SK-N-SH (cell line): ENCODE results near the gene CPPED1. TPM values are rescaled to one million over a fixed set of nuclear protein-coding genes. Genes with fewer than 3 reads are reported as not detected.

Experiments
- CTCF ChIA-PET: fragments of 300-600, 350-600 bp; formaldehyde crosslinking; extraction: SDS; loops from one replicate; lab custom pipeline; 2021; lab: Yijun Ruan, JAX
- POLR2A ChIA-PET: fragments of 350-600 bp; sonication (Branson Sonifier 250); formaldehyde crosslinking; extraction: SDS; loops from one replicate; lab custom pipeline; 2020; ENCODE audit warnings: antibody characterized with exemption, inconsistent platforms; lab: Yijun Ruan, JAX
- DNase-seq: peaks from one replicate; pipeline ENCODE4 v3.0.0; 2012
- H2AFZ ChIP-seq: fragments of 200-600 bp; sonication (generic); 2 replicates; pipeline ENCODE4 v1.8.1; 2016; ENCODE audit warnings: antibody characterized with exemption, mild to moderate bottlenecking, low read depth
- H3F3A ChIP-seq: fragments of 200-600 bp; sonication (generic); replicated peaks from 2 replicates; pipeline ENCODE3; 2016; ENCODE audit warnings: antibody characterized with exemption, mild to moderate bottlenecking; ENCODE audit not compliant: insufficient read depth
- H3K27ac ChIP-seq, 2 experiments: fragments of 200-500 bp in 1 of 2; fragments of 200-600 bp in 1 of 2; sonication (Bioruptor generic) in 1 of 2; sonication (generic), shearing (Covaris generic) in 1 of 2; 2 replicates each; pipeline versions ENCODE4 v1.5.1 to v1.6.1; 2014 to 2016; ENCODE audit warnings: low read depth in 2 of 2, inconsistent platforms in 1 of 2, low read length in 1 of 2, mild to moderate bottlenecking in 1 of 2, mixed read lengths in 1 of 2
- H3K27me3 ChIP-seq: fragments of 200-600 bp; sonication (generic), shearing (Covaris generic); 2 replicates; pipeline ENCODE4 v1.6.1; 2016; ENCODE audit warnings: mixed run types; ENCODE audit not compliant: insufficient read depth
- H3K36me3 ChIP-seq, 2 experiments: fragments of 200-500 bp in 1 of 2; fragments of 200-600 bp in 1 of 2; sonication (Bioruptor generic) in 1 of 2; sonication (generic) in 1 of 2; replicated peaks in 1 of 2; 2 replicates each; pipeline versions ENCODE3 to v1.5.1; 2014 to 2016; ENCODE audit warnings: low read length in 1 of 2, mild to moderate bottlenecking in 1 of 2; ENCODE audit not compliant: insufficient read depth in 2 of 2, control insufficient read depth in 1 of 2
- H3K4me1 ChIP-seq, 2 experiments: fragments of 200-500 bp in 1 of 2; fragments of 200-600 bp in 1 of 2; sonication (Bioruptor generic) in 1 of 2; sonication (generic), shearing (Covaris generic) in 1 of 2; 2 replicates each; pipeline versions ENCODE4 v1.5.1 to v1.6.1; 2014 to 2016; ENCODE audit warnings: low read depth in 1 of 2, low read length in 1 of 2, mixed run types in 1 of 2; ENCODE audit not compliant: insufficient read depth in 2 of 2, control insufficient read depth in 1 of 2
- H3K4me2 ChIP-seq: fragments of 200-600 bp; sonication (generic), shearing (Covaris generic); 2 replicates; pipeline ENCODE4 v1.6.1; 2017; ENCODE audit warnings: mixed run types
- H3K4me3 ChIP-seq, 2 experiments: fragments of 200-500 bp in 1 of 2; fragments of 200-600 bp in 1 of 2; sonication (Bioruptor generic) in 1 of 2; sonication (generic), shearing (Covaris generic) in 1 of 2; 2 replicates each; pipeline versions ENCODE4 v1.5.1 to v1.8.1; 2014 to 2016; ENCODE audit warnings: low read depth in 2 of 2, inconsistent platforms in 1 of 2, low read length in 1 of 2, mild to moderate bottlenecking in 1 of 2, mixed read lengths in 1 of 2, moderate library complexity in 1 of 2
- H3K79me2 ChIP-seq: fragments of 200-600 bp; sonication (generic); 2 replicates; pipeline ENCODE4 v1.8.1; 2017; ENCODE audit warnings: mild to moderate bottlenecking; ENCODE audit not compliant: insufficient read depth
- H3K9ac ChIP-seq: fragments of 200-600 bp; sonication (generic); 2 replicates; pipeline ENCODE4 v1.6.1; 2017; ENCODE audit warnings: mixed run types
- H3K9me2 ChIP-seq: fragments of 200-600 bp; sonication (generic); 2 replicates; pipeline ENCODE4 v1.6.1; 2017; ENCODE audit warnings: mixed run types
- H3K9me3 ChIP-seq: fragments of 200-600 bp; sonication (generic); 2 replicates; pipeline ENCODE4 v1.6.1; 2017; ENCODE audit warnings: mixed run types, mild to moderate bottlenecking, moderate library complexity
- H4K20me1 ChIP-seq: fragments of 200-600 bp; sonication (generic); 2 replicates; pipeline ENCODE4 v1.6.1; 2017; ENCODE audit warnings: mild to moderate bottlenecking, mixed run types; ENCODE audit not compliant: insufficient read depth
- CHD2 ChIP-seq: fragments of 150-350 bp; IDR thresholded peaks from 2 replicates; pipeline ENCODE4 v1.6.1; 2018; ENCODE audit warnings: low read length; ENCODE audit not compliant: partially characterized antibody
- CTCF ChIP-seq: fragments of 200-600 bp; sonication (generic); IDR thresholded peaks from 2 replicates; pipeline ENCODE4 v1.6.1; 2017; ENCODE audit warnings: antibody characterized with exemption, mild to moderate bottlenecking, moderate library complexity
- ELF1 ChIP-seq: IDR thresholded peaks from 2 replicates; pipeline ENCODE4 v1.4.0; 2012
- EP300 ChIP-seq, 2 experiments: IDR thresholded peaks; 2 replicates each; pipeline versions ENCODE4 v1.4.0 to v1.6.1; 2012; ENCODE audit warnings: borderline replicate concordance in 1 of 2, low read depth in 1 of 2, low read length in 1 of 2
- EZH2phosphoT487 ChIP-seq: fragments of 200-600 bp; sonication (generic); IDR thresholded peaks from 2 replicates; pipeline ENCODE4 v1.6.1; 2017; ENCODE audit warnings: low read depth, mixed run types, mild to moderate bottlenecking, antibody characterized with exemption, moderate library complexity, borderline replicate concordance
- FOSL2 ChIP-seq: IDR thresholded peaks from 2 replicates; pipeline ENCODE4 v1.4.0; 2012; ENCODE audit warnings: low read depth, mild to moderate bottlenecking, moderate library complexity, borderline replicate concordance
- FOXJ3 ChIP-seq: sonication (generic); formaldehyde crosslinking; IDR thresholded peaks from 2 replicates; pipeline ENCODE4 v1.5.1; 2020; ENCODE audit warnings: mild to moderate bottlenecking, missing genetic modification reagents
- JUND ChIP-seq: IDR thresholded peaks from 2 replicates; pipeline ENCODE4 v1.4.0; 2012
- MAX ChIP-seq: IDR thresholded peaks from 2 replicates; pipeline ENCODE4 v1.4.0; 2012; ENCODE audit warnings: low read depth
- MXI1 ChIP-seq: IDR thresholded peaks from 2 replicates; pipeline ENCODE4 v1.6.1; 2012; ENCODE audit warnings: mild to moderate bottlenecking, low read depth, low read length, improper control_type of control experiment
- NFIC ChIP-seq: IDR thresholded peaks from 2 replicates; pipeline ENCODE4 v1.4.0; 2012; ENCODE audit warnings: borderline replicate concordance
- NRF1 ChIP-seq: IDR thresholded peaks from 2 replicates; pipeline ENCODE4 v1.6.1; 2012; ENCODE audit warnings: low read depth, mild to moderate bottlenecking, low read length
- RCOR1 ChIP-seq: fragments of 150-350 bp; IDR thresholded peaks from 2 replicates; pipeline ENCODE4 v1.6.1; 2017; ENCODE audit warnings: antibody characterized with exemption, low read length
- RFX5 ChIP-seq: IDR thresholded peaks from 2 replicates; pipeline ENCODE4 v1.6.1; 2012; ENCODE audit warnings: mild to moderate bottlenecking, improper control_type of control experiment, low read length
- SIN3A ChIP-seq: IDR thresholded peaks from 2 replicates; pipeline ENCODE4 v1.6.1; 2012; ENCODE audit warnings: low read depth, mild to moderate bottlenecking, low read length, moderate library complexity, borderline replicate concordance
- TAF1 ChIP-seq: IDR thresholded peaks from 2 replicates; pipeline ENCODE4 v1.6.1; 2012; ENCODE audit warnings: low read depth, mild to moderate bottlenecking, low read length, moderate library complexity, borderline replicate concordance
- YY1 ChIP-seq: IDR thresholded peaks from 2 replicates; pipeline ENCODE4 v1.4.0; 2012; ENCODE audit warnings: low read depth, mild to moderate bottlenecking
- WGBS: methylation state at CpG from one replicate; pipeline ENCODE4 v1.1.6; 2017; ENCODE audit warnings: low lambda C conversion rate; 5-methylcytosine and 5-hydroxymethylcytosine counted together
- polyA plus RNA-seq, 3 experiments: library from polyadenylated mRNA; depleted of rRNA; stranded (reverse); fragments of >200 nt; gene quantifications; 2 replicates each; pipeline ENCODE4 v1.2.3, GENCODE V29; 2012

The CPPED1 gene
- polyA plus RNA-seq, 1 of the 3 experiments (the other 2 are of a cell fraction): 11.9 TPM

- Histone ChIP-seq H3K27me3 (no peaks in the 10 kb centered on the region), H3F3A (no peaks in the 10 kb centered on the region), H3K4me2 (no peak overlapping the region), H4K20me1 (no peaks in the 10 kb centered on the region), H3K4me1 (no peaks in the 10 kb centered on the region), H3K36me3 (no peaks in the 10 kb centered on the region), H3K9ac (no peak overlapping the region), H3K4me3 (no peak overlapping the region), H3K9me3 (no peaks in the 10 kb centered on the region), H3K9me2 (no peaks in the 10 kb centered on the region), H2AFZ (no peak overlapping the region), H3K27ac (no peak overlapping the region), H3K79me2 (peaks cover 3% of the 10 kb centered on the region; the same call in 1 of the 2 replicates)
- ChIA-PET POLR2A (no interaction called here), CTCF (no interaction called here)
- WGBS: 90% methylated on average over 6 of the region's 6 CpGs
- TF ChIP-seq EZH2phosphoT487 (no peak), EP300 (IDR thresholded peaks at IDR 0.05; ENCODE audit: borderline replicate concordance in 1 of 2, low read depth in 1 of 2, low read length in 1 of 2) (no peak), JUND (no peak), FOSL2 (no peak), CTCF (no peak), FOXJ3 (CRISPR knock-in tag) (no peak), SIN3A (no peak), NFIC (no peak), RFX5 (no peak), RCOR1 (no peak), TAF1 (no peak), NRF1 (no peak), YY1 (no peak)
- DNase-seq: no peak
These were observed 114.5 kb downstream of the CPPED1 start for GRCh38 chr16:12688951-12689850.

- H3F3A ChIP-seq: no peaks in the 10 kb centered on the region
- no peaks in the 10 kb centered on the region for H4K20me1 ChIP-seq
- H2AFZ ChIP-seq: no peak overlapping the region
- 86% methylated on average over 5 of the region's 5 CpGs for WGBS
- no peak for DNase-seq
- H3K4me3 ChIP-seq: no peak overlapping the region
- CTCF ChIA-PET: no interaction called here
- no peaks in the 10 kb centered on the region for H3K4me1 ChIP-seq
- H3K79me2 ChIP-seq: peaks cover 1% of the 10 kb centered on the region; the same call in 1 of the 2 replicates
- TF ChIP-seq FOSL2: no peak
- TF ChIP-seq EP300 (IDR thresholded peaks at IDR 0.05; ENCODE audit: borderline replicate concordance in 1 of 2, low read depth in 1 of 2, low read length in 1 of 2): no peak
- no peak for TF ChIP-seq NRF1
- TF ChIP-seq MAX: no peak
- no peak for TF ChIP-seq CHD2
- TF ChIP-seq RCOR1: no peak
- TF ChIP-seq MXI1: no peak
- no peak for TF ChIP-seq ELF1
- TF ChIP-seq NFIC: no peak
- no peak for TF ChIP-seq FOXJ3 (CRISPR knock-in tag)
- H3K9ac ChIP-seq: no peak overlapping the region
- H3K9me3 ChIP-seq: no peaks in the 10 kb centered on the region
- H3K9me2 ChIP-seq: no peaks in the 10 kb centered on the region
- no peaks in the 10 kb centered on the region for H3K27me3 ChIP-seq
- no peak overlapping the region for H3K4me2 ChIP-seq
- no peaks in the 10 kb centered on the region for H3K36me3 ChIP-seq
- no peak overlapping the region for H3K27ac ChIP-seq
- POLR2A ChIA-PET: no interaction called here
These were observed 117.9 kb downstream of the CPPED1 start for GRCh38 chr16:12685806-12686205.
